ENCODE data around the gene VPS35. TPM values are rescaled to one million over a fixed set of nuclear protein-coding genes. Genes with fewer than 3 reads are reported as not detected.

Gene VPS35
- polyA plus RNA-seq, 2 of the 4 experiments (the other 2 are of a cell fraction), result 82.3 to 85.5 TPM

GRCh38 chr16:46629331-46630219 is 59.4 kb downstream of the VPS35 start:
- WGBS (ENCODE audit: missing lambda C conversion rate), result 30% methylated on average over 10 of the region's 10 CpGs
- DNase-seq (ENCODE audit: low read depth in 1 of 2, low spot score in 1 of 2), result peak; percentile 58 to 60
- CTCF ChIA-PET, result interaction anchor here (0.7 to 2.5 kb wide), 17 partner anchors 9 to 301 kb away, joined by 3 to 16 read pairs (median 3); partner anchors contain the start of gene SHCBP1
- Histone ChIP-seq H3K4me3 (no peak overlapping the region), H3K27ac (peak overlapping the region in 1 of 2 experiments; percentile 57; a peak in 3 of 6 replicates), H3K4me1 (0 out of 3 replicates have a peak, but pooled peaks cover 4% of the 10 kb centered on the region), H3K4me2 (peak overlapping the region; percentile 65), H3K9me3 (no peaks in the 10 kb centered on the region)
- FAIRE-seq, result no peak
- TF ChIP-seq RAD21 (conservative IDR thresholded peaks at IDR 0.05 in 1 of 2, IDR thresholded peaks at IDR 0.05 in 1 of 2) (peak in 1 of 2 experiments; percentile 19; a peak in 1 of 5 replicates), CBX8 (IDR thresholded peaks at IDR 0.05) (no peak), POLR2A (IDR thresholded peaks at IDR 0.05; ENCODE audit: low read length) (no peak), SMC3 (IDR thresholded peaks at IDR 0.05) (0 out of 3 replicates have a peak, but pooled peaks have one; percentile 15), RARB (CRISPR knock-in tag; IDR thresholded peaks at IDR 0.05) (no peak), E2F6 (IDR thresholded peaks at IDR 0.05; ENCODE audit: borderline replicate concordance, low read depth) (no peak), MAFK (IDR thresholded peaks at IDR 0.05; ENCODE audit: partially characterized antibody) (no peak), CEBPB (IDR thresholded peaks at IDR 0.05) (no peak)
- TF ChIP-seq, protein P1, sequence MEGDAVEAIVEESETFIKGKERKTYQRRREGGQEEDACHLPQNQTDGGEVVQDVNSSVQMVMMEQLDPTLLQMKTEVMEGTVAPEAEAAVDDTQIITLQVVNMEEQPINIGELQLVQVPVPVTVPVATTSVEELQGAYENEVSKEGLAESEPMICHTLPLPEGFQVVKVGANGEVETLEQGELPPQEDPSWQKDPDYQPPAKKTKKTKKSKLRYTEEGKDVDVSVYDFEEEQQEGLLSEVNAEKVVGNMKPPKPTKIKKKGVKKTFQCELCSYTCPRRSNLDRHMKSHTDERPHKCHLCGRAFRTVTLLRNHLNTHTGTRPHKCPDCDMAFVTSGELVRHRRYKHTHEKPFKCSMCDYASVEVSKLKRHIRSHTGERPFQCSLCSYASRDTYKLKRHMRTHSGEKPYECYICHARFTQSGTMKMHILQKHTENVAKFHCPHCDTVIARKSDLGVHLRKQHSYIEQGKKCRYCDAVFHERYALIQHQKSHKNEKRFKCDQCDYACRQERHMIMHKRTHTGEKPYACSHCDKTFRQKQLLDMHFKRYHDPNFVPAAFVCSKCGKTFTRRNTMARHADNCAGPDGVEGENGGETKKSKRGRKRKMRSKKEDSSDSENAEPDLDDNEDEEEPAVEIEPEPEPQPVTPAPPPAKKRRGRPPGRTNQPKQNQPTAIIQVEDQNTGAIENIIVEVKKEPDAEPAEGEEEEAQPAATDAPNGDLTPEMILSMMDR (IDR thresholded peaks at IDR 0.05), result peak; percentile 44
- ATAC-seq, result peak; percentile 53 to 83
- POLR2A ChIA-PET, result interaction anchor here (1.2 kb wide), 1 partner anchor 8 kb away, joined by 4 read pairs; the partner anchor contains the start of gene SHCBP1

GRCh38 chr16:46627746-46628145 is 61.2 kb downstream of the VPS35 start:
- no peak for ATAC-seq
- no peaks in the 10 kb centered on the region for H3K9me3 ChIP-seq
- POLR2A ChIA-PET, result no interaction called here
- CTCF ChIA-PET, result interaction anchor here (1.2 kb wide), 1 partner anchor 9 kb away, joined by 3 read pairs; no protein-coding TSS in a partner anchor
- no peak overlapping the region for H3K4me2 ChIP-seq
- no peak overlapping the region for H3K4me3 ChIP-seq
- 0 out of 3 replicates have a peak, but pooled peaks cover 4% of the 10 kb centered on the region for H3K4me1 ChIP-seq
- no peak overlapping the region for H3K27ac ChIP-seq
- TF ChIP-seq FOSL2 (IDR thresholded peaks at IDR 0.05), result no peak
- TF ChIP-seq FOSL2 (CRISPR knock-in tag; IDR thresholded peaks at IDR 0.05), result no peak
- TF ChIP-seq BHLHE40 (IDR thresholded peaks at IDR 0.05; ENCODE audit: low read depth, low read length), result no peak
- no peak for TF ChIP-seq HOXB13 (CRISPR knock-in tag; IDR thresholded peaks at IDR 0.05; ENCODE audit: low read depth)
- TF ChIP-seq, protein P2, sequence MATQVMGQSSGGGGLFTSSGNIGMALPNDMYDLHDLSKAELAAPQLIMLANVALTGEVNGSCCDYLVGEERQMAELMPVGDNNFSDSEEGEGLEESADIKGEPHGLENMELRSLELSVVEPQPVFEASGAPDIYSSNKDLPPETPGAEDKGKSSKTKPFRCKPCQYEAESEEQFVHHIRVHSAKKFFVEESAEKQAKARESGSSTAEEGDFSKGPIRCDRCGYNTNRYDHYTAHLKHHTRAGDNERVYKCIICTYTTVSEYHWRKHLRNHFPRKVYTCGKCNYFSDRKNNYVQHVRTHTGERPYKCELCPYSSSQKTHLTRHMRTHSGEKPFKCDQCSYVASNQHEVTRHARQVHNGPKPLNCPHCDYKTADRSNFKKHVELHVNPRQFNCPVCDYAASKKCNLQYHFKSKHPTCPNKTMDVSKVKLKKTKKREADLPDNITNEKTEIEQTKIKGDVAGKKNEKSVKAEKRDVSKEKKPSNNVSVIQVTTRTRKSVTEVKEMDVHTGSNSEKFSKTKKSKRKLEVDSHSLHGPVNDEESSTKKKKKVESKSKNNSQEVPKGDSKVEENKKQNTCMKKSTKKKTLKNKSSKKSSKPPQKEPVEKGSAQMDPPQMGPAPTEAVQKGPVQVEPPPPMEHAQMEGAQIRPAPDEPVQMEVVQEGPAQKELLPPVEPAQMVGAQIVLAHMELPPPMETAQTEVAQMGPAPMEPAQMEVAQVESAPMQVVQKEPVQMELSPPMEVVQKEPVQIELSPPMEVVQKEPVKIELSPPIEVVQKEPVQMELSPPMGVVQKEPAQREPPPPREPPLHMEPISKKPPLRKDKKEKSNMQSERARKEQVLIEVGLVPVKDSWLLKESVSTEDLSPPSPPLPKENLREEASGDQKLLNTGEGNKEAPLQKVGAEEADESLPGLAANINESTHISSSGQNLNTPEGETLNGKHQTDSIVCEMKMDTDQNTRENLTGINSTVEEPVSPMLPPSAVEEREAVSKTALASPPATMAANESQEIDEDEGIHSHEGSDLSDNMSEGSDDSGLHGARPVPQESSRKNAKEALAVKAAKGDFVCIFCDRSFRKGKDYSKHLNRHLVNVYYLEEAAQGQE (IDR thresholded peaks at IDR 0.05), result no peak
- no peak for TF ChIP-seq CHD4 (IDR thresholded peaks at IDR 0.05; ENCODE audit: borderline replicate concordance)
- TF ChIP-seq ZC3H11A (IDR thresholded peaks at IDR 0.05), result no peak
- no peak for TF ChIP-seq ZNF302 (CRISPR knock-in tag; IDR thresholded peaks at IDR 0.05)
- no peak for TF ChIP-seq TFCP2L1 (CRISPR knock-in tag; IDR thresholded peaks at IDR 0.05)
- no peak for TF ChIP-seq KDM1A (IDR thresholded peaks at IDR 0.05; ENCODE audit: low read depth)
- no peak for TF ChIP-seq RCOR1 (IDR thresholded peaks at IDR 0.05; ENCODE audit: low read depth, low read length)
- TF ChIP-seq MAX (IDR thresholded peaks at IDR 0.05), result no peak
- TF ChIP-seq HEYL (CRISPR knock-in tag; IDR thresholded peaks at IDR 0.05), result no peak
- TF ChIP-seq EP300 (IDR thresholded peaks at IDR 0.05), result no peak
- no peak for TF ChIP-seq JUNB (IDR thresholded peaks at IDR 0.05)
- no peak for TF ChIP-seq HDAC2 (IDR thresholded peaks at IDR 0.05)
- TF ChIP-seq ZSCAN20 (CRISPR knock-in tag; IDR thresholded peaks at IDR 0.05), result no peak
- TF ChIP-seq HES2 (IDR thresholded peaks at IDR 0.05), result no peak
- TF ChIP-seq, protein P1 (IDR thresholded peaks at IDR 0.05), result no peak
- no peak for TF ChIP-seq NFE2L2 (conservative IDR thresholded peaks at IDR 0.05; ENCODE audit: low read length)
- TF ChIP-seq CHD2 (IDR thresholded peaks at IDR 0.05; ENCODE audit: low read length, partially characterized antibody), result no peak
- WGBS (ENCODE audit: missing lambda C conversion rate), result 73% methylated on average over 5 of the region's 5 CpGs
- FAIRE-seq, result no peak
- DNase-seq (ENCODE audit: low read depth in 1 of 2, low spot score in 1 of 2), result no peak

Measured in A549 (cell line).